WTC11 (cell line): ENCODE results near the gene PTPRG.

ENCODE experiments used
- CBFB ChIP-seq: sonication (generic); formaldehyde crosslinking; IDR thresholded peaks from 2 replicates; pipeline ENCODE4 v1.8.1; 2022; ENCODE audit warnings: mild to moderate bottlenecking, low read depth, missing genetic modification reagents
- GABPB1 ChIP-seq: sonication (generic); formaldehyde crosslinking; IDR thresholded peaks from 2 replicates; pipeline ENCODE4 v1.8.1; 2023; ENCODE audit warnings: mild to moderate bottlenecking, missing genetic modification reagents
- KAT7 ChIP-seq: sonication (generic); formaldehyde crosslinking; IDR thresholded peaks from 2 replicates; pipeline ENCODE4 v1.8.1; 2023; ENCODE audit warnings: missing genetic modification reagents, mild to moderate bottlenecking, borderline replicate concordance
- ZNF671 ChIP-seq: fragments of 250-450 bp; sonication (Bioruptor Pico); IDR thresholded peaks from 2 replicates; pipeline ENCODE4 v1.8.0; 2021; ENCODE audit warnings: mild to moderate bottlenecking
- TF ChIP-seq, protein P1 (sequence below): sonication (generic); formaldehyde crosslinking; IDR thresholded peaks from 2 replicates; pipeline ENCODE4 v1.8.1; 2023; ENCODE audit warnings: mild to moderate bottlenecking, missing genetic modification reagents, moderate library complexity
- TF ChIP-seq, protein P2 (sequence below): fragments of 200-600 bp; IDR thresholded peaks from 2 replicates; pipeline ENCODE4 v1.8.0; 2022; ENCODE audit warnings: antibody characterized with exemption
- TF ChIP-seq, protein P3 (sequence below): sonication (generic); formaldehyde crosslinking; IDR thresholded peaks from 2 replicates; pipeline ENCODE4 v1.8.0; 2022; ENCODE audit warnings: mild to moderate bottlenecking, missing genetic modification reagents
- TF ChIP-seq, protein P4 (sequence below): sonication (generic); formaldehyde crosslinking; IDR thresholded peaks from 2 replicates; pipeline ENCODE4 v1.8.0; 2022; ENCODE audit warnings: mild to moderate bottlenecking, missing genetic modification reagents
- TF ChIP-seq, protein P5 (sequence below): sonication (generic); formaldehyde crosslinking; IDR thresholded peaks from 2 replicates; pipeline ENCODE4 v1.8.0; 2022; ENCODE audit warnings: mild to moderate bottlenecking, missing genetic modification reagents
- TF ChIP-seq, protein P6 (sequence below): sonication (generic); formaldehyde crosslinking; IDR thresholded peaks from 2 replicates; pipeline ENCODE4 v1.8.0; 2022; ENCODE audit warnings: mild to moderate bottlenecking, missing genetic modification reagents
- TF ChIP-seq, protein P7 (sequence below): sonication (generic); formaldehyde crosslinking; IDR thresholded peaks from 2 replicates; pipeline ENCODE4 v1.8.1; 2023; ENCODE audit warnings: mild to moderate bottlenecking, missing genetic modification reagents, borderline replicate concordance

DNA sequence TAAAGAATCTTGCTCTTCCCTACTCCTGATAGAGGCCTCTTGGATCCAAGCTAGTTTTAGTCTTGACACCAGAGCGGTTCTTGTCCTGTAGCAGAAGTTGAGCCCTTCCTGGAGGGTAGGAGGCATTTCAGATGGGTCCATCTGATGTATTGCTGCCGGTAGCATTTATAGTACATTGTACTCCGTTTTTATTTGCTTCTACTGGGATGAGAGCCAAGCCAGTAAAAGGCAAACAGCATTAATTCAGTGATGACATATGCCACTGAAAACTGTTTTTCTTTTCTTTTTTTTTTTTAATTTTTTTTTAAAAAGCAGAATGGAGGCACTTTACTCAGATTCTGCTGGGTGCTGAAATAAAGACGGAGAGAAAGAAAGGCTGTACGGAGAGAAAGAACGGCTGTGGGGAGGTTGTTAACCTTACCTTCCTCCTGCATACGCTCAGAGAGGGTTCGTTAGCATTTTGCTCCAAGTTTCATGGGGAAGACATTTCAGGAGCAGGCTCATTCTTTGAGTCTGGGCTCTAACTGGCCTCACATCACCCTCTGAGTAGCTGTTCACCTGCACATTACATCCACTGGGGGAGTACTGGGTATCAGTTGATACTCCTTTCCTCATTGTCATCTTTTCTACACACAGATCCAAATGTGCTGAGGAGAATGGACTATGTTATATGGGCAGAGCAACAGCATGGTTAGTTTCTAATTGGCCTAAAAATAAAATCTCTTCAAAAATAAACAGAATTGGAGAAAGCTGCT, 650.5 kb downstream of the PTPRG start:
- TF ChIP-seq ZNF671 (CRISPR knock-in tag) (no peak), KAT7 (no peak), CBFB (CRISPR knock-in tag) (no peak), GABPB1 (CRISPR knock-in tag) (no peak)
- TF ChIP-seq, protein P1, sequence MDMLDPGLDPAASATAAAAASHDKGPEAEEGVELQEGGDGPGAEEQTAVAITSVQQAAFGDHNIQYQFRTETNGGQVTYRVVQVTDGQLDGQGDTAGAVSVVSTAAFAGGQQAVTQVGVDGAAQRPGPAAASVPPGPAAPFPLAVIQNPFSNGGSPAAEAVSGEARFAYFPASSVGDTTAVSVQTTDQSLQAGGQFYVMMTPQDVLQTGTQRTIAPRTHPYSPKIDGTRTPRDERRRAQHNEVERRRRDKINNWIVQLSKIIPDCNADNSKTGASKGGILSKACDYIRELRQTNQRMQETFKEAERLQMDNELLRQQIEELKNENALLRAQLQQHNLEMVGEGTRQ (CRISPR knock-in tag) = no peak
- TF ChIP-seq, protein P2, sequence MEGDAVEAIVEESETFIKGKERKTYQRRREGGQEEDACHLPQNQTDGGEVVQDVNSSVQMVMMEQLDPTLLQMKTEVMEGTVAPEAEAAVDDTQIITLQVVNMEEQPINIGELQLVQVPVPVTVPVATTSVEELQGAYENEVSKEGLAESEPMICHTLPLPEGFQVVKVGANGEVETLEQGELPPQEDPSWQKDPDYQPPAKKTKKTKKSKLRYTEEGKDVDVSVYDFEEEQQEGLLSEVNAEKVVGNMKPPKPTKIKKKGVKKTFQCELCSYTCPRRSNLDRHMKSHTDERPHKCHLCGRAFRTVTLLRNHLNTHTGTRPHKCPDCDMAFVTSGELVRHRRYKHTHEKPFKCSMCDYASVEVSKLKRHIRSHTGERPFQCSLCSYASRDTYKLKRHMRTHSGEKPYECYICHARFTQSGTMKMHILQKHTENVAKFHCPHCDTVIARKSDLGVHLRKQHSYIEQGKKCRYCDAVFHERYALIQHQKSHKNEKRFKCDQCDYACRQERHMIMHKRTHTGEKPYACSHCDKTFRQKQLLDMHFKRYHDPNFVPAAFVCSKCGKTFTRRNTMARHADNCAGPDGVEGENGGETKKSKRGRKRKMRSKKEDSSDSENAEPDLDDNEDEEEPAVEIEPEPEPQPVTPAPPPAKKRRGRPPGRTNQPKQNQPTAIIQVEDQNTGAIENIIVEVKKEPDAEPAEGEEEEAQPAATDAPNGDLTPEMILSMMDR = no peak
- TF ChIP-seq, protein P3, sequence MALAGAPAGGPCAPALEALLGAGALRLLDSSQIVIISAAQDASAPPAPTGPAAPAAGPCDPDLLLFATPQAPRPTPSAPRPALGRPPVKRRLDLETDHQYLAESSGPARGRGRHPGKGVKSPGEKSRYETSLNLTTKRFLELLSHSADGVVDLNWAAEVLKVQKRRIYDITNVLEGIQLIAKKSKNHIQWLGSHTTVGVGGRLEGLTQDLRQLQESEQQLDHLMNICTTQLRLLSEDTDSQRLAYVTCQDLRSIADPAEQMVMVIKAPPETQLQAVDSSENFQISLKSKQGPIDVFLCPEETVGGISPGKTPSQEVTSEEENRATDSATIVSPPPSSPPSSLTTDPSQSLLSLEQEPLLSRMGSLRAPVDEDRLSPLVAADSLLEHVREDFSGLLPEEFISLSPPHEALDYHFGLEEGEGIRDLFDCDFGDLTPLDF (CRISPR knock-in tag) = no peak
- TF ChIP-seq, protein P4, sequence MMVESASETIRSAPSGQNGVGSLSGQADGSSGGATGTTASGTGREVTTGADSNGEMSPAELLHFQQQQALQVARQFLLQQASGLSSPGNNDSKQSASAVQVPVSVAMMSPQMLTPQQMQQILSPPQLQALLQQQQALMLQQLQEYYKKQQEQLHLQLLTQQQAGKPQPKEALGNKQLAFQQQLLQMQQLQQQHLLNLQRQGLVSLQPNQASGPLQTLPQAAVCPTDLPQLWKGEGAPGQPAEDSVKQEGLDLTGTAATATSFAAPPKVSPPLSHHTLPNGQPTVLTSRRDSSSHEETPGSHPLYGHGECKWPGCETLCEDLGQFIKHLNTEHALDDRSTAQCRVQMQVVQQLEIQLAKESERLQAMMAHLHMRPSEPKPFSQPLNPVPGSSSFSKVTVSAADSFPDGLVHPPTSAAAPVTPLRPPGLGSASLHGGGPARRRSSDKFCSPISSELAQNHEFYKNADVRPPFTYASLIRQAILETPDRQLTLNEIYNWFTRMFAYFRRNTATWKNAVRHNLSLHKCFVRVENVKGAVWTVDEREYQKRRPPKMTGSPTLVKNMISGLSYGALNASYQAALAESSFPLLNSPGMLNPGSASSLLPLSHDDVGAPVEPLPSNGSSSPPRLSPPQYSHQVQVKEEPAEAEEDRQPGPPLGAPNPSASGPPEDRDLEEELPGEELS (CRISPR knock-in tag) = no peak
- TF ChIP-seq, protein P5, sequence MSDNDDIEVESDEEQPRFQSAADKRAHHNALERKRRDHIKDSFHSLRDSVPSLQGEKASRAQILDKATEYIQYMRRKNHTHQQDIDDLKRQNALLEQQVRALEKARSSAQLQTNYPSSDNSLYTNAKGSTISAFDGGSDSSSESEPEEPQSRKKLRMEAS (CRISPR knock-in tag) = no peak
- TF ChIP-seq, protein P6, sequence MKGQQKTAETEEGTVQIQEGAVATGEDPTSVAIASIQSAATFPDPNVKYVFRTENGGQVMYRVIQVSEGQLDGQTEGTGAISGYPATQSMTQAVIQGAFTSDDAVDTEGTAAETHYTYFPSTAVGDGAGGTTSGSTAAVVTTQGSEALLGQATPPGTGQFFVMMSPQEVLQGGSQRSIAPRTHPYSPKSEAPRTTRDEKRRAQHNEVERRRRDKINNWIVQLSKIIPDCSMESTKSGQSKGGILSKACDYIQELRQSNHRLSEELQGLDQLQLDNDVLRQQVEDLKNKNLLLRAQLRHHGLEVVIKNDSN (CRISPR knock-in tag) = no peak
- TF ChIP-seq, protein P7, sequence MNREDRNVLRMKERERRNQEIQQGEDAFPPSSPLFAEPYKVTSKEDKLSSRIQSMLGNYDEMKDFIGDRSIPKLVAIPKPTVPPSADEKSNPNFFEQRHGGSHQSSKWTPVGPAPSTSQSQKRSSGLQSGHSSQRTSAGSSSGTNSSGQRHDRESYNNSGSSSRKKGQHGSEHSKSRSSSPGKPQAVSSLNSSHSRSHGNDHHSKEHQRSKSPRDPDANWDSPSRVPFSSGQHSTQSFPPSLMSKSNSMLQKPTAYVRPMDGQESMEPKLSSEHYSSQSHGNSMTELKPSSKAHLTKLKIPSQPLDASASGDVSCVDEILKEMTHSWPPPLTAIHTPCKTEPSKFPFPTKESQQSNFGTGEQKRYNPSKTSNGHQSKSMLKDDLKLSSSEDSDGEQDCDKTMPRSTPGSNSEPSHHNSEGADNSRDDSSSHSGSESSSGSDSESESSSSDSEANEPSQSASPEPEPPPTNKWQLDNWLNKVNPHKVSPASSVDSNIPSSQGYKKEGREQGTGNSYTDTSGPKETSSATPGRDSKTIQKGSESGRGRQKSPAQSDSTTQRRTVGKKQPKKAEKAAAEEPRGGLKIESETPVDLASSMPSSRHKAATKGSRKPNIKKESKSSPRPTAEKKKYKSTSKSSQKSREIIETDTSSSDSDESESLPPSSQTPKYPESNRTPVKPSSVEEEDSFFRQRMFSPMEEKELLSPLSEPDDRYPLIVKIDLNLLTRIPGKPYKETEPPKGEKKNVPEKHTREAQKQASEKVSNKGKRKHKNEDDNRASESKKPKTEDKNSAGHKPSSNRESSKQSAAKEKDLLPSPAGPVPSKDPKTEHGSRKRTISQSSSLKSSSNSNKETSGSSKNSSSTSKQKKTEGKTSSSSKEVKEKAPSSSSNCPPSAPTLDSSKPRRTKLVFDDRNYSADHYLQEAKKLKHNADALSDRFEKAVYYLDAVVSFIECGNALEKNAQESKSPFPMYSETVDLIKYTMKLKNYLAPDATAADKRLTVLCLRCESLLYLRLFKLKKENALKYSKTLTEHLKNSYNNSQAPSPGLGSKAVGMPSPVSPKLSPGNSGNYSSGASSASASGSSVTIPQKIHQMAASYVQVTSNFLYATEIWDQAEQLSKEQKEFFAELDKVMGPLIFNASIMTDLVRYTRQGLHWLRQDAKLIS (CRISPR knock-in tag) = no peak
